IMR-90 (cell line): ENCODE measurements around the gene SERPINA6. TPM values are rescaled to one million over a fixed set of nuclear protein-coding genes. Genes with fewer than 3 reads are reported as not detected.

ENCODE experiments used
- ATAC-seq: fragments of 200-7000 bp; cut with Tn5 transposase; 2 replicates; pipeline ENCODE4 v1.9.1; 2020; ENCODE audit warnings: low read depth, mild to moderate bottlenecking, moderate library complexity
- BruUV-seq: library from RNA; stranded (reverse); fragments of 400-500 nt; replicated peaks from 2 replicates; lab custom pipeline; 2021; lab: Mats Ljungman, UMichigan
- CTCF ChIA-PET: fragments of 300-600 bp; formaldehyde crosslinking; extraction: SDS; loops from one replicate; lab custom pipeline; 2021; ENCODE audit warnings: antibody characterized with exemption; lab: Yijun Ruan, JAX
- POLR2A ChIA-PET: fragments of 300-600 bp; sonication (Branson Sonifier 250); formaldehyde crosslinking; loops from one replicate; lab custom pipeline; 2022; ENCODE audit warnings: antibody characterized with exemption; ENCODE audit not compliant: unreplicated experiment; lab: Charles Lee
- DNase-seq: peaks from one replicate; pipeline ENCODE4 v3.0.0; 2013
- H2AFZ ChIP-seq: replicated peaks from 2 replicates; pipeline ENCODE3; 2013; ENCODE audit warnings: low read length, mild to moderate bottlenecking; ENCODE audit not compliant: poor library complexity
- H2AK5ac ChIP-seq: 2 replicates; pipeline ENCODE4 v1.6.1; 2013; ENCODE audit warnings: low read depth, low read length, inconsistent platforms
- H2AK9ac ChIP-seq: replicated peaks from 2 replicates; pipeline ENCODE3; 2013; ENCODE audit warnings: mild to moderate bottlenecking, low read depth, low read length, moderate library complexity; ENCODE audit not compliant: poor library complexity
- H2BK120ac ChIP-seq: 2 replicates; pipeline ENCODE4 v1.6.1; 2013; ENCODE audit warnings: low read depth, low read length, inconsistent platforms
- H2BK15ac ChIP-seq: 3 replicates; pipeline ENCODE4 v1.6.1; 2013; ENCODE audit warnings: low read depth, low read length, inconsistent platforms
- H2BK20ac ChIP-seq: 2 replicates; pipeline ENCODE4 v1.6.1; 2013; ENCODE audit warnings: low read depth, mild to moderate bottlenecking, inconsistent platforms, low read length, moderate library complexity
- H2BK5ac ChIP-seq: 2 replicates; pipeline ENCODE4 v1.6.1; 2013; ENCODE audit warnings: mild to moderate bottlenecking, low read depth, low read length, inconsistent platforms; ENCODE audit not compliant: poor library complexity, severe bottlenecking
- H3K14ac ChIP-seq: replicated peaks from 2 replicates; pipeline ENCODE4 v1.6.1; 2013; ENCODE audit warnings: low read depth, low read length, inconsistent platforms
- H3K18ac ChIP-seq: 2 replicates; pipeline ENCODE4 v1.6.1; 2013; ENCODE audit warnings: low read depth, low read length, control low read depth
- H3K23ac ChIP-seq: 2 replicates; pipeline ENCODE4 v1.6.1; 2013; ENCODE audit warnings: low read depth, low read length, inconsistent platforms
- H3K27ac ChIP-seq: 2 replicates; pipeline ENCODE4 v1.5.1; 2013; ENCODE audit warnings: mild to moderate bottlenecking, control low read depth, low read length; ENCODE audit not compliant: insufficient read depth
- H3K27me3 ChIP-seq: 2 replicates; pipeline ENCODE4 v1.6.1; 2013; ENCODE audit warnings: low read length; ENCODE audit not compliant: control insufficient read depth, insufficient read depth
- H3K36me3 ChIP-seq: 2 replicates; pipeline ENCODE4 v1.6.1; 2013; ENCODE audit warnings: low read length, mixed read lengths; ENCODE audit not compliant: control insufficient read depth, insufficient read depth
- H3K4ac ChIP-seq: 2 replicates; pipeline ENCODE4 v1.6.1; 2013; ENCODE audit warnings: low read depth, low read length, inconsistent platforms
- H3K4me1 ChIP-seq: 2 replicates; pipeline ENCODE4 v1.6.1; 2013; ENCODE audit warnings: low read length, mixed read lengths; ENCODE audit not compliant: control insufficient read depth, insufficient read depth
- H3K4me2 ChIP-seq: 2 replicates; pipeline ENCODE4 v1.6.1; 2013; ENCODE audit warnings: low read depth, mild to moderate bottlenecking, control low read depth, low read length, moderate library complexity
- H3K4me3 ChIP-seq: 2 replicates; pipeline ENCODE4 v1.5.1; 2013; ENCODE audit warnings: low read depth, mild to moderate bottlenecking, control low read depth, low read length, moderate library complexity; ENCODE audit not compliant: insufficient read depth
- H3K56ac ChIP-seq: 2 replicates; pipeline ENCODE4 v1.6.1; 2013; ENCODE audit warnings: low read length, inconsistent platforms; ENCODE audit not compliant: insufficient read depth; ENCODE audit errors: extremely low read depth
- H3K79me1 ChIP-seq, 2 experiments: 2 replicates each; pipeline ENCODE4 v1.6.1; 2013; ENCODE audit warnings: low read length in 2 of 2, inconsistent platforms in 1 of 2, low read depth in 1 of 2
- H3K9ac ChIP-seq: 2 replicates; pipeline ENCODE4 v1.6.1; 2013; ENCODE audit warnings: low read depth, low read length, control low read depth
- H3K9me1 ChIP-seq: 2 replicates; pipeline ENCODE4 v1.6.1; 2013; ENCODE audit warnings: low read length, inconsistent platforms; ENCODE audit not compliant: insufficient read depth
- H3K9me3 ChIP-seq: 2 replicates; pipeline ENCODE4 v1.6.1; 2013; ENCODE audit warnings: low read length; ENCODE audit not compliant: control insufficient read depth, insufficient read depth
- H4K20me1 ChIP-seq: 2 replicates; pipeline ENCODE4 v1.6.1; 2013; ENCODE audit warnings: low read length, inconsistent platforms; ENCODE audit not compliant: insufficient read depth
- H4K5ac ChIP-seq: 2 replicates; pipeline ENCODE4 v1.6.1; 2013; ENCODE audit warnings: mild to moderate bottlenecking, low read depth, low read length, control low read depth
- H4K8ac ChIP-seq, 2 experiments: 2 replicates each; pipeline ENCODE4 v1.6.1; 2013; ENCODE audit warnings: low read depth in 2 of 2, low read length in 2 of 2, control low read depth in 1 of 2, inconsistent platforms in 1 of 2
- H4K91ac ChIP-seq: 2 replicates; pipeline ENCODE4 v1.6.1; 2013; ENCODE audit warnings: low read depth, low read length, inconsistent platforms; ENCODE audit not compliant: insufficient read depth
- MAFK ChIP-seq: IDR thresholded peaks from 2 replicates; pipeline ENCODE4 v1.6.1; 2012; ENCODE audit warnings: low read depth, low read length, improper control_type of control experiment
- MAZ ChIP-seq: IDR thresholded peaks from 2 replicates; pipeline ENCODE4 v1.6.1; 2012; ENCODE audit warnings: low read depth, mild to moderate bottlenecking, low read length, improper control_type of control experiment, moderate library complexity, borderline replicate concordance
- RCOR1 ChIP-seq: IDR thresholded peaks from 2 replicates; pipeline ENCODE4 v1.6.1; 2012; ENCODE audit warnings: mild to moderate bottlenecking, low read length, improper control_type of control experiment; ENCODE audit not compliant: insufficient replicate concordance
- WGBS, 2 experiments: methylation state at CpG; one replicate each; pipeline versions ENCODE4 v1.1.5 to v1.1.7; 2013; ENCODE audit warnings: missing lambda C conversion rate in 2 of 2; ENCODE audit not compliant: insufficient read length in 1 of 2; ENCODE audit errors: extremely low coverage in 2 of 2; 5-methylcytosine and 5-hydroxymethylcytosine counted together
- dilution Hi-C: fragments of 300-500 bp; cut with HindIII; formaldehyde crosslinking; loops from one replicate; pipeline ENCODE4 v1.14.3; 2018; ENCODE audit warnings: low sequenced_read_pairs; ENCODE audit not compliant: unreplicated experiment
- in situ Hi-C: fragments of 300-500 bp; cut with MboI; formaldehyde crosslinking; loops from 3 replicates; pipeline ENCODE4 v1.14.3; 2019; ENCODE audit warnings: low sequenced_read_pairs, inconsistent platforms, mixed read lengths
- intact Hi-C: fragments of 100-400 bp; cut with micrococcal nuclease; formaldehyde crosslinking; loops from 2 replicates; pipeline ENCODE4 v1.10.0; 2022
- polyA plus RNA-seq, 3 experiments: library from polyadenylated mRNA; depleted of rRNA; stranded (reverse); fragments of >200 nt; gene quantifications; 2 replicates each; pipeline ENCODE4 v1.2.3, GENCODE V29; 2012; ENCODE audit warnings: low replicate concordance in 1 of 3
- total RNA-seq: library from RNA; depleted of rRNA; stranded (reverse); fragments of >200 nt; gene quantifications from 2 replicates; pipeline ENCODE4 v1.2.3, GENCODE V29; 2012

Gene SERPINA6
- total and polyA plus RNA-seq, 2 of the 4 experiments (the other 2 are of a cell fraction) = not detected

DNA sequence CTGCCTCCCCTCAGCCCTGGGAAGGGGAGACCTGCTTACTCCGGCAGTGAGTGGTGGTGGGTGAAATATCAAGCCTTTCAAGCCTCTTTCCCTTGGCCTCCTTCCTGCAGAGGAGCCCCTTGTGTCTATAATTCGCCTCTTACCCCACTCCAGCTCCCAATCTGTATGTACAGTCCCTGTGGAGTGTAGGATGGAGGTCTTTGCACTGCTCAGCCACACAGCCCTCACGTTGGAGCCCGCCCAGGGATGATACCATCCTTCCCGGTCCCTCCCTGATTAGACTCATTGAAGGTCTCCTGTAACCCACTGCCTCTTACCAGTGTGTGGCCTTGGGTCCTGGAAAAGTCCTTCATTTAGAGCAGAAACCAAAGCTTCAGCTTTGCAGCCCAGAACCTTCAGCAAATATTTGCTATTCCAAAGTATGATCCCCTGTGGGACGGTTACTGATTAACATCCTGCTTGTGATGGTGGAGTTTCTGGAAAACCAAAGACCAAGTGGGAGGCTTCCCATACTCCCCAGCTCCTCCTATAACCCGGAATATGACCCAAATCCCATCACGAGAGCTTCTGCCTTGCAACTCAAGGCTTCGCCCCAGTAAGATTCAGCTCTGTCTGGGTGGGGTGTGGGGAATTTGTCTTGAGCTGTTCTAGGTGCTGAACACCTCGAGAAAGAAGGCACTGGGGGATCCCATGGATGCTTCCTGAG, 30.1 kb downstream of the SERPINA6 start, which contains the start of gene SERPINA10:
Gene SERPINA10 (minus strand): TSS at position 397 of the 706 bp plus-strand sequence. CDS start 2,675 bp downstream, outside the sequence.
- POLR2A ChIA-PET = interaction anchor here (0.8 kb wide), 1 partner anchor 9 kb away, joined by 3 read pairs; no protein-coding TSS in a partner anchor

More for the DNA sequence above, 30.1 kb downstream of the SERPINA6 start, which contains the start of gene SERPINA10:
- no peak within 1 kb of the TSS for H4K91ac ChIP-seq
- no TSS peak for BruUV-seq
- no peak within 1 kb of the TSS for H3K23ac ChIP-seq
- H3K4ac ChIP-seq = no peak within 1 kb of the TSS
- no peak within 1 kb of the TSS for H3K4me3 ChIP-seq
- no peak within 1 kb of the TSS for H3K56ac ChIP-seq
- no peaks in the 10 kb centered on the region for H3K79me1 ChIP-seq
- no peak within 1 kb of the TSS for H3K4me2 ChIP-seq
- dilution Hi-C loops (no loop called here), intact Hi-C loops (no loop called here), in situ Hi-C loops (no loop called here)
- H2BK120ac ChIP-seq = no peak within 1 kb of the TSS
- 0% methylated on average over 1 of the region's 10 CpGs; no CpG with 5 or more reads in 1 of the 2 experiments for WGBS, 2 experiments
- no peak for DNase-seq
- no peaks in the 10 kb centered on the region for H3K4me1 ChIP-seq
- no peak within 1 kb of the TSS for H3K27ac ChIP-seq
- CTCF ChIA-PET = no interaction called here
- H4K5ac ChIP-seq = no peak within 1 kb of the TSS
- H3K9ac ChIP-seq = no peak within 1 kb of the TSS
- TF ChIP-seq MAZ = no peak
- TF ChIP-seq MAFK = no peak
- TF ChIP-seq RCOR1 = no peak
- no peak within 1 kb of the TSS for H3K14ac ChIP-seq
- no peak within 1 kb of the TSS for H2AK9ac ChIP-seq
- H2AFZ ChIP-seq = no peak within 1 kb of the TSS
- no peak within 1 kb of the TSS for H2AK5ac ChIP-seq
- no peak within 1 kb of the TSS for H2BK15ac ChIP-seq
- H2BK20ac ChIP-seq = no peak within 1 kb of the TSS
- no peak within 1 kb of the TSS for H2BK5ac ChIP-seq
- no peaks in the 10 kb centered on the region for H3K9me1 ChIP-seq
- no peak within 1 kb of the TSS for H3K18ac ChIP-seq
- no peak within 1 kb of the TSS for H4K8ac ChIP-seq
- no peak for ATAC-seq
- no peaks in the 10 kb centered on the region for H3K36me3 ChIP-seq
- no peaks in the 10 kb centered on the region for H3K27me3 ChIP-seq
- peaks cover 4% of the 10 kb centered on the region; the same call in 1 of the 2 replicates for H3K9me3 ChIP-seq
- H4K20me1 ChIP-seq = no peaks in the 10 kb centered on the region; the same call in 1 of the 2 replicates
